H9 (cell line): ENCODE data around the gene ZNF407. TPM values are rescaled to one million over a fixed set of nuclear protein-coding genes. Genes with fewer than 3 reads are reported as not detected.
A peak's percentile ranks its signal among the peaks of the same experiment; 100 is the strongest.

ENCODE experiments used
- DNase-seq: peaks from one replicate; pipeline ENCODE4 v3.0.0-alpha.2; 2017
- H2AFZ ChIP-seq: one replicate; pipeline ENCODE4 v1.6.1; 2013; ENCODE audit warnings: mild to moderate bottlenecking, low read length, control low read depth, moderate library complexity
- H2AK5ac ChIP-seq: 2 replicates; pipeline ENCODE4 v1.6.1; 2013; ENCODE audit warnings: low read length, control low read depth, mixed read lengths; ENCODE audit not compliant: insufficient read length
- H2BK120ac ChIP-seq: one replicate; pipeline ENCODE4 v1.6.1; 2013; ENCODE audit warnings: low read depth, mild to moderate bottlenecking, low read length, control low read depth, inconsistent platforms; ENCODE audit not compliant: poor library complexity, severe bottlenecking
- H2BK12ac ChIP-seq: 2 replicates; pipeline ENCODE4 v1.6.1; 2013; ENCODE audit warnings: low read length, control low read depth, mixed read lengths, low read depth; ENCODE audit not compliant: insufficient read length
- H2BK15ac ChIP-seq: 2 replicates; pipeline ENCODE4 v1.6.1; 2013; ENCODE audit warnings: low read depth, low read length, control low read depth
- H2BK20ac ChIP-seq: one replicate; pipeline ENCODE4 v1.6.1; 2013; ENCODE audit warnings: low read depth, mild to moderate bottlenecking, low read length, control low read depth, inconsistent platforms; ENCODE audit not compliant: poor library complexity, severe bottlenecking
- H2BK5ac ChIP-seq: 2 replicates; pipeline ENCODE4 v1.6.1; 2013; ENCODE audit warnings: low read length, control low read depth, mixed read lengths; ENCODE audit not compliant: insufficient read length
- H3K14ac ChIP-seq: 2 replicates; pipeline ENCODE4 v1.6.1; 2013; ENCODE audit warnings: low read length, control low read depth; ENCODE audit not compliant: insufficient read depth
- H3K18ac ChIP-seq: 2 replicates; pipeline ENCODE4 v1.6.1; 2013; ENCODE audit warnings: low read depth, mild to moderate bottlenecking, mixed read lengths, low read length, control low read depth; ENCODE audit not compliant: insufficient read length
- H3K23ac ChIP-seq: 2 replicates; pipeline ENCODE4 v1.6.1; 2013; ENCODE audit warnings: low read length, control low read depth, mixed read lengths, low read depth; ENCODE audit not compliant: insufficient read length
- H3K23me2 ChIP-seq: 2 replicates; pipeline ENCODE4 v1.6.1; 2013; ENCODE audit warnings: low read depth, mild to moderate bottlenecking, mixed read lengths, low read length, control low read depth; ENCODE audit not compliant: insufficient read length, poor library complexity, severe bottlenecking
- H3K27ac ChIP-seq: 2 replicates; pipeline ENCODE4 v1.5.1; 2013; ENCODE audit warnings: low read length, control low read depth, mixed read lengths, low read depth; ENCODE audit not compliant: insufficient read length
- H3K27me3 ChIP-seq: 2 replicates; pipeline ENCODE4 v1.6.1; 2013; ENCODE audit warnings: low read length, control low read depth, inconsistent platforms; ENCODE audit not compliant: insufficient read depth
- H3K4ac ChIP-seq: 2 replicates; pipeline ENCODE4 v1.6.1; 2013; ENCODE audit warnings: low read depth, mild to moderate bottlenecking, control low read depth, inconsistent platforms, low read length, moderate library complexity
- H3K4me1 ChIP-seq: 2 replicates; pipeline ENCODE4 v1.6.1; 2013; ENCODE audit warnings: low read length, control low read depth, inconsistent platforms; ENCODE audit not compliant: insufficient read depth
- H3K4me2 ChIP-seq: 2 replicates; pipeline ENCODE4 v1.6.1; 2013; ENCODE audit warnings: low read length, control low read depth, mixed read lengths; ENCODE audit not compliant: insufficient read length, insufficient read depth
- H3K56ac ChIP-seq: 2 replicates; pipeline ENCODE4 v1.6.1; 2013; ENCODE audit warnings: low read depth, mild to moderate bottlenecking, mixed read lengths, low read length, control low read depth; ENCODE audit not compliant: insufficient read length
- H3K79me1 ChIP-seq: 2 replicates; pipeline ENCODE4 v1.6.1; 2013; ENCODE audit warnings: low read depth, mild to moderate bottlenecking, moderate library complexity, low read length, control low read depth, inconsistent platforms; ENCODE audit not compliant: insufficient read depth, poor library complexity, severe bottlenecking
- H3K79me2 ChIP-seq: 2 replicates; pipeline ENCODE4 v1.6.1; 2013; ENCODE audit warnings: low read length, control low read depth, inconsistent platforms; ENCODE audit not compliant: insufficient read depth
- H3K9ac ChIP-seq: 2 replicates; pipeline ENCODE4 v1.6.1; 2013; ENCODE audit warnings: low read length, control low read depth, mixed read lengths; ENCODE audit not compliant: insufficient read length; ENCODE audit errors: extremely low read depth
- H3K9me3 ChIP-seq: one replicate; pipeline ENCODE4 v1.6.1; 2013; ENCODE audit warnings: low read depth, low read length, inconsistent platforms; ENCODE audit not compliant: control insufficient read depth
- H3T11ph ChIP-seq: one replicate; pipeline ENCODE4 v1.6.1; 2013; ENCODE audit warnings: mild to moderate bottlenecking, low read length, control low read depth, inconsistent platforms
- H4K20me1 ChIP-seq: one replicate; pipeline ENCODE4 v1.6.1; 2013; ENCODE audit not compliant: control insufficient read depth, insufficient read length, insufficient read depth
- H4K5ac ChIP-seq: 2 replicates; pipeline ENCODE4 v1.6.1; 2013; ENCODE audit warnings: low read depth, mild to moderate bottlenecking, mixed read lengths, low read length, control low read depth; ENCODE audit not compliant: insufficient read length
- H4K8ac ChIP-seq: replicated peaks from 2 replicates; pipeline ENCODE4 v1.6.1; 2013; ENCODE audit warnings: low read length, control low read depth, mixed read lengths, low read depth; ENCODE audit not compliant: insufficient read length
- H4K91ac ChIP-seq: 2 replicates; pipeline ENCODE4 v1.6.1; 2013; ENCODE audit warnings: low read depth, mild to moderate bottlenecking, moderate library complexity, mixed read lengths, low read length, control low read depth; ENCODE audit not compliant: insufficient read length
- H3K27ac Mint-ChIP-seq, 3 experiments: 2 replicates in 2 of 3; 3 replicates in 1 of 3; pipeline ENCODE4 v1.8.0; 2020 to 2021; ENCODE audit warnings: mixed read lengths in 3 of 3, mild to moderate bottlenecking in 1 of 3, moderate library complexity in 1 of 3
- H3K27me3 Mint-ChIP-seq: 2 replicates; pipeline ENCODE4 v1.8.0; 2021; ENCODE audit warnings: low read depth, mild to moderate bottlenecking, moderate library complexity, mixed read lengths
- H3K36me3 Mint-ChIP-seq, 3 experiments: 2 replicates in 2 of 3; 3 replicates in 1 of 3; pipeline ENCODE4 v1.8.0; 2020 to 2021; ENCODE audit warnings: low read depth in 3 of 3, mixed read lengths in 3 of 3; ENCODE audit not compliant: insufficient read depth in 1 of 3
- H3K4me1 Mint-ChIP-seq, 2 experiments: 2 replicates each; pipeline ENCODE4 v1.8.0; 2020; ENCODE audit warnings: mixed read lengths in 2 of 2
- H3K4me3 Mint-ChIP-seq, 2 experiments: 2 replicates in 1 of 2; 3 replicates in 1 of 2; pipeline ENCODE4 v1.8.0; 2020 to 2021; ENCODE audit warnings: mild to moderate bottlenecking in 2 of 2, mixed read lengths in 2 of 2, moderate library complexity in 1 of 2
- H3K9me3 Mint-ChIP-seq, 2 experiments: 2 replicates in 1 of 2; 3 replicates in 1 of 2; pipeline ENCODE4 v1.8.0; 2020; ENCODE audit warnings: mild to moderate bottlenecking in 2 of 2, mixed read lengths in 2 of 2, moderate library complexity in 1 of 2
- WGBS: extraction: QIAGEN DNeasy Blood & Tissue Kit; methylation state at CpG from one replicate; pipeline ENCODE4 v1.1.7; 2013; ENCODE audit warnings: missing lambda C conversion rate, low lambda C conversion rate, mixed read lengths; ENCODE audit not compliant: insufficient read length; ENCODE audit errors: extremely low coverage; 5-methylcytosine and 5-hydroxymethylcytosine counted together
- total RNA-seq: library from RNA; stranded (reverse); gene quantifications from 2 replicates; pipeline ENCODE4 v1.2.1, GENCODE V29; 2021
- TF ChIP-seq, protein P1 (sequence below): fragments of 200-600 bp; sonication (generic); conservative IDR thresholded peaks from 3 replicates; pipeline ENCODE4 v1.8.0; 2021; ENCODE audit warnings: antibody characterized with exemption, mild to moderate bottlenecking

ZNF407 gene
- total RNA-seq, 1 experiment from 2014 or later, result 8.7 TPM

- H3K18ac ChIP-seq, result peak overlapping the region; percentile 18
- no peaks in the 10 kb centered on the region; the same call in 1 of the 2 replicates for H3K4me1 ChIP-seq
- no peak overlapping the region for H3K4me3 Mint-ChIP-seq
- TF ChIP-seq, protein P1, sequence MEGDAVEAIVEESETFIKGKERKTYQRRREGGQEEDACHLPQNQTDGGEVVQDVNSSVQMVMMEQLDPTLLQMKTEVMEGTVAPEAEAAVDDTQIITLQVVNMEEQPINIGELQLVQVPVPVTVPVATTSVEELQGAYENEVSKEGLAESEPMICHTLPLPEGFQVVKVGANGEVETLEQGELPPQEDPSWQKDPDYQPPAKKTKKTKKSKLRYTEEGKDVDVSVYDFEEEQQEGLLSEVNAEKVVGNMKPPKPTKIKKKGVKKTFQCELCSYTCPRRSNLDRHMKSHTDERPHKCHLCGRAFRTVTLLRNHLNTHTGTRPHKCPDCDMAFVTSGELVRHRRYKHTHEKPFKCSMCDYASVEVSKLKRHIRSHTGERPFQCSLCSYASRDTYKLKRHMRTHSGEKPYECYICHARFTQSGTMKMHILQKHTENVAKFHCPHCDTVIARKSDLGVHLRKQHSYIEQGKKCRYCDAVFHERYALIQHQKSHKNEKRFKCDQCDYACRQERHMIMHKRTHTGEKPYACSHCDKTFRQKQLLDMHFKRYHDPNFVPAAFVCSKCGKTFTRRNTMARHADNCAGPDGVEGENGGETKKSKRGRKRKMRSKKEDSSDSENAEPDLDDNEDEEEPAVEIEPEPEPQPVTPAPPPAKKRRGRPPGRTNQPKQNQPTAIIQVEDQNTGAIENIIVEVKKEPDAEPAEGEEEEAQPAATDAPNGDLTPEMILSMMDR, result no peak
- no peak overlapping the region for H4K91ac ChIP-seq
- no peak overlapping the region for H2AFZ ChIP-seq
- DNase-seq, result no peak
- H3K14ac ChIP-seq, result no peak overlapping the region
- H3K4ac ChIP-seq, result no peak overlapping the region
- peaks cover 5 to 9% of the 10 kb centered on the region in 2 experiments; a peak in 3 of 4 replicates for H3K4me1 Mint-ChIP-seq
- H3K23ac ChIP-seq, result no peak overlapping the region
- no peaks in the 10 kb centered on the region for H3K23me2 ChIP-seq
- H3K36me3 Mint-ChIP-seq, result peaks cover 0 to 8% (median 0%) of the 10 kb centered on the region in 3 experiments; a peak in 1 of 7 replicates
- H2AK5ac ChIP-seq, result no peak overlapping the region
- no peak overlapping the region for H3T11ph ChIP-seq
- no peaks in the 10 kb centered on the region for H3K27me3 Mint-ChIP-seq
- H4K8ac ChIP-seq, result no peak overlapping the region
- no peak overlapping the region for H3K56ac ChIP-seq
- WGBS, result no CpG with 5 or more reads among the region's 22 CpGs
- no peak overlapping the region for H2BK20ac ChIP-seq
- no peak overlapping the region for H2BK5ac ChIP-seq
- no peaks in the 10 kb centered on the region for H3K79me1 ChIP-seq
- H3K79me2 ChIP-seq, result no peaks in the 10 kb centered on the region
- H2BK120ac ChIP-seq, result no peak overlapping the region
- H3K4me2 ChIP-seq, result no peak overlapping the region
- peaks cover 8 to 9% of the 10 kb centered on the region in 2 experiments for H3K9me3 Mint-ChIP-seq
- H4K20me1 ChIP-seq, result no peaks in the 10 kb centered on the region
- H4K5ac ChIP-seq, result no peak overlapping the region
- no peak overlapping the region for H2BK12ac ChIP-seq
- no peak overlapping the region for H3K27ac Mint-ChIP-seq
- H3K9ac ChIP-seq, result no peak overlapping the region
- no peak overlapping the region for H3K27ac ChIP-seq
- no peak overlapping the region for H2BK15ac ChIP-seq
- no peaks in the 10 kb centered on the region for H3K9me3 ChIP-seq
- H3K27me3 ChIP-seq, result no peaks in the 10 kb centered on the region
These were observed 492.7 kb downstream of the ZNF407 start for GRCh38 chr18:75090336-75090735.
